HK-2 (cell line): Measurements from ENCODE around the gene AADACL4.

Experiments used
- DNase-seq: peaks from one replicate; pipeline ENCODE4 v3.0.0-alpha.2; 2018; ENCODE audit not compliant: unreplicated experiment

AADACL4 gene

GRCh38 chr1:12643785-12644184 lies at the start of gene AADACL4:
AADACL4 (plus strand) TSS chr1:12644085; CDS start chr1:12644547, 462 bp downstream.
- DNase-seq: no peak

GRCh38 chr1:12594490-12594889 lies 49.4 kb upstream of the AADACL4 start:
- DNase-seq: no peak

DNA sequence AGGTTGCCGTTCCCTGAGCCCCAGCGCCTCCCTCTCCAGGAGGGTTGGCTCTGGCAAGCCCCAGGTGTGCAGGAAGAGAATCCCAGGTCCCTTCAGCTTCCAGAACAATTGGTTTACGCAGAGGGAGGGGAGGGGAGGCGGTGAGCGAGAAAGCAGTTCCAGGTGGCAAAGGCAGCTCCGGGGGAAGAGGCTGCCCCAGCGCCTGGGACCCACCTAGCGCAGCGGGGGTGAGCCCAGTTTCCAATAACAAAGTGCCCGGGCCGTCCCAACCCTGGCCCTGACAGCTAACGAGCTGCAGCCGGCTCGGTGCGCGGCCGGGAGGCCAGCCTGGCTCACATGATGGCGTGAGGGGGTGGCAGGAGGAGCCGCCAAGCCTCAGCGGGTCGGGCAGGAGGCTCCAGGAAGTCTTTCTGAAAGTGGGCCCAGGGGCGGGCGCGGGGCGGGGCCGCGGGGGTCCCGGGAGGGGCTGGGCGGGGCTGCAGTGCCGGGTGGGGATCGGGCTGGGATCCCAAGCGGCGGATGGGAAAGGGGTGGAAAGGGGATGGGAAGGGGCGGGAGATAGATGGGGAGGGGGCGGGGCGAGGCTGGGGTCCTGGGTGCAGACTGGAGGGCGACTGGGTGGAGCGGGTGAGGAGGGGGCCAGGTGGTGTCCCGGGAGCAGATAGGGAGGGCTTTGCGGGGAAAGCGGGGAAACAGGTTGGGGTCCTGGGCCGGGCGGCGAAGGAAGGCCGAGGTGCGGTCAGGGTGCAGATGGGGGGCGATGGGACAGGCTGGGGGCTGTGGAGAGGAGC lies 48.7 kb upstream of the AADACL4 start:
- DNase-seq: peak; percentile 75

DNA sequence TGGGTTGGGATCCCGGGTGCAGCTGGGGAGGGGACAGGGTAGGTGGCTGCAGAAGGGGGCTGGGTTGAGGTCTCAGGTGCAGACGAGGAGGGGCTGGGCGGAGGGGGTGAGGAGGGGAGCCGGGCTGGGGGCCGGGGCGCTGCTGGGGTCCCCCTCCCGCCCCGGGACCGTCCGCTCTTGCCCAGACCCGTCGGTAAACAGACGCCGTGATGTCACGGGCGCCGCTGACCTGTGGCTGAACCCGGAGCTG lies 48.2 kb upstream of the AADACL4 start:
- DNase-seq: no peak

DNA sequence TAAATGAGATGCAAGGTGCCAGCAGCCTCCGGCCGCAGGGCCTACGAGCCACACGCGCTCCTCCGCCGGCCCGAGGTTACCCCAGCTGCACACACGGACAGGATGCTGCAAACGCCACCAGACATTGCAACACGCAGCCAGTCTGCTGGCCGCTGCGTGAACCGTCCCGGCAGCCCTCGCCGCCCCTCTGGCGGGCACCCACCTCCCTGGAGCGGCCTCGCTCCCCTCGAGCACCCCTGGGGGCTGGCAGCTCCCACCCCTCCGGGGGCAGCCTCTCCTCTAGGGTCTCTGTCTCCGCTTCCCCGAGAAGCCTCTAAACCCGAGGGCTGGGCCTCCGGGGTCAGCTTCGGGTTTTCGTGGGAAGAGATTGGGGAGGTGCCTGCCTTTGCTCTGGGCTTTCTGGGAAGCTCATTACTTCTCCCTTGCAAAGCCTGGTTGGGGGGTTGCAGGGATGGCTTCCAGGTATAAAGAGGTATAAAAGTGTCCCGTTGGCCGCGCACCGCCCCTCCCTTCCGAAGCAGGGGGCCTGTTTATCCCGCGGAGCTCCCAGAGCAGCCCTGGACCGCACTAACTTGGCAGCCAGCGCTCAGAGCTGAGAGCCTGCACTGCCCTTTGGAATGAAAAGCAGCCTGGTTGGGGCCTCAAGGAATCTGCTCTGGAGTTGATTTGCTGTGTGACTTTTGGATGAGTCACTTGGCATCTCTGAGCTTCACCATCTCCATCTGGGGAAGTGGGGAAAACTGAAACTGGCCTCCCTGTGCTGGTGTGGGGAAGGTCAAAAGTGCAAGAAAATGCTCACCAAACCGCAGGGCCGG lies 47.7 kb upstream of the AADACL4 start:
- DNase-seq: peak; percentile 83

GRCh38 chr1:12597792-12598191 lies 46.1 kb upstream of the AADACL4 start:
- no peak for DNase-seq

DNA sequence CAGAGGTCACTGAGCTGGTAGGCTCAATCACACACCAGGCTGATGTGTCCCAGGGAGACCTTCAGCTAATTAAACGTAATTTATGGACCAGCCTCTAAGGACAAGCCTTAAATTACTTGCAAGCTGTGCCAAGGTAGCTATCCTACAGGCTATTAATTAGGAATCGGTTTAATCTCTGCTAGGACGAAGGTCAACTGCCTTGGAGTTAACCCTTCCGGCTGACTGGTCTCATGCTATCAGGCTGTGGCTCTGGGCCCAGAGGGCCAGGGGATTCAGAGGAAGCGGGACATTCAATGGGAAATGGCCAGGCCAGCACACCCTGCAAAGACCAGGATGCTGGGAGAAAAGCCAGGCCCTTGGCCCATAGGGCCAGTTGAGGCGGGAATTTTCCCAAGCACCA lies 44.9 kb upstream of the AADACL4 start:
- DNase-seq: no peak

- no peak for DNase-seq
Measured at GRCh38 chr1:12599657-12600056, 44.2 kb upstream of the AADACL4 start.

- DNase-seq: no peak
Measured at GRCh38 chr1:12600335-12600734, 43.5 kb upstream of the AADACL4 start.

GRCh38 chr1:12600880-12601633 lies 42.8 kb upstream of the AADACL4 start:
- DNase-seq: peak; percentile 24

- DNase-seq: peak; percentile 89
Measured at GRCh38 chr1:12601700-12602658, 41.9 kb upstream of the AADACL4 start.

DNA sequence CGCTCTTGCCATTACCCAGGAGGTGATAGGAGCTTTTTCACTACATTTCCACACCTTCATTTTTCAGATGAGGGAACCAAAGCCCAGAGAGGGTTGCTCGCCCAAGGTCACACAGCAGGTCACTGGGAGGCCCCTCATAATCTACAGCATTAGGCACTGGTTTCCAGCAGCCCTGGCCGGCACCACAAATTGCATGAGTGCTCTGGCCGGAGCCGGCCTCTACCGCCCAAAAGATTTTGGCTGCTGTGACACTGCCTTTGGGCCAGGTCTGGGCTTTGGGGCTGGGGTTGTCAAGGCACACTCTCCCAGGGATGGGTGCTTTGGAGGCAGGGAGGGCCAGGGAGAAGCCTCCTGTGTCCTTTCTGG lies 41.2 kb upstream of the AADACL4 start:
- DNase-seq: no peak

GRCh38 chr1:12603224-12603623 lies 40.7 kb upstream of the AADACL4 start:
- no peak for DNase-seq

- peak; percentile 65 for DNase-seq
Measured at GRCh38 chr1:12604114-12604874, 39.6 kb upstream of the AADACL4 start.

DNA sequence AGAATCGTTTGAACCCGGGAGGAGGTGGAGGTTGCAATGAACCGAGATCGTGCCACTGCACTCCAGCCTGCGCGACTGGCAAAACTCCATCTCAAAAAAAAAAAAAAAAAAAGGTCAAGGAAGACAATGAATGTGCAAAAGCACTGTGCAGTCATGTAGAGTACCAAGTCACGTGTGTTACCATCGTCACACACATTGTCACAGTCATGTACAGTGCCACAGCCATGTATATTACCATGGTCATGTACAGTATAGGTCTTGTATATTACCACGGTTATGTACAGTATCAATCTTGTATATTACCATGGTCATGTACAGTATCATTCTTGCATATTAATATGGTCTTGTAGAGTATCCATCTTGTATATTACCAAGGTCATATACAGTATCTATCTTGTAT lies 38.9 kb upstream of the AADACL4 start:
- no peak for DNase-seq

DNA sequence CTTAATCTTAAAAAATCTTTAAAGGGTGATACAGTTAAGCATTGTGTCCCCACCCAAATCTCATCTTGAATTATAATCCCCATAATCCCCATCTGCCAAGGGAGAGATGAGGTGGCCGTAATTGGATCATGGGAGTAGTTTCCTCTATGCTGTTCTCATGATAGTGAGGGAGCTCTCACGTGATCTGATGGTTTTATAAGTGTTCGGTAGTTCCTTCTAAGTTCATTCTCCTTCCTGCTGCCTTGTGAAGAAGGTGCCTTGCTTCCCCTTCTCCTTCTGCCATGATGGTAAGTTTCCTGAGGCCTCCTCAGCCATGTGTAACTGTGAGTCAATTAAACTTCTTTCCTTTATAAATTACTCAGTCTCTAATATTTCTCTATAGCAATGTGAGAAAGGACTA lies 36.6 kb upstream of the AADACL4 start:
- no peak for DNase-seq

DNA sequence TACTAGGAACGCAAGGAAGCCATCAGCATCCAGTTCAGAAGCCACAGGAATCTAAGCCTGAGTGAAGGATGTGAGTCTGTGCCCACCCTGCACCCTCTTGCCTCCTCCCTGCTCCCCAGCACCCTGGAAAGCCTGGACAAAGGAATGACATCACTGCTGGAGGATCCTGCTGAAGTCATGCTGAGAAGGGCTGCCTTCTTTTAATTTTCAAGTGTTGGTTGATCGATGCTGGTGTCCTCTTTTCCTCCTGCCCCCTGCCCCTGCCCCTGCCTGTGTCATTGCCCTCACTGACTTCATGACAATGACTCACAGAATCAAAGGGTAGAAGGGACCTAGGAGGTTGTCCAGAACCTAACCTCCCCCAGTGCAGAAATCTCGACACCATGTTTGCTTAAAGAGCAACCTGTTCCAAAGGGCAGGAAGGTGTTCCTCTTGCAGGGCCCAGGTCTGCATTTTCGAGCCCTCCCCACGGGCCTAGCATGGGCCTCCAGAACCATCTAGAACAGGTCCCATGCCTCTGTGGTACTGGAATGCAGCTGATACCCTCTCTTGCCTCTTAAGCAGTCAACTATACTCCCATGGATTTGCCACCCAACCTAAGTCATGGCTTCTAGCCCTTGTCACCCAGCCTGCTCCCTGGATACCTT lies 35.5 kb upstream of the AADACL4 start:
- DNase-seq: no peak

GRCh38 chr1:12609469-12610003 lies 34.3 kb upstream of the AADACL4 start:
- DNase-seq: no peak

DNA sequence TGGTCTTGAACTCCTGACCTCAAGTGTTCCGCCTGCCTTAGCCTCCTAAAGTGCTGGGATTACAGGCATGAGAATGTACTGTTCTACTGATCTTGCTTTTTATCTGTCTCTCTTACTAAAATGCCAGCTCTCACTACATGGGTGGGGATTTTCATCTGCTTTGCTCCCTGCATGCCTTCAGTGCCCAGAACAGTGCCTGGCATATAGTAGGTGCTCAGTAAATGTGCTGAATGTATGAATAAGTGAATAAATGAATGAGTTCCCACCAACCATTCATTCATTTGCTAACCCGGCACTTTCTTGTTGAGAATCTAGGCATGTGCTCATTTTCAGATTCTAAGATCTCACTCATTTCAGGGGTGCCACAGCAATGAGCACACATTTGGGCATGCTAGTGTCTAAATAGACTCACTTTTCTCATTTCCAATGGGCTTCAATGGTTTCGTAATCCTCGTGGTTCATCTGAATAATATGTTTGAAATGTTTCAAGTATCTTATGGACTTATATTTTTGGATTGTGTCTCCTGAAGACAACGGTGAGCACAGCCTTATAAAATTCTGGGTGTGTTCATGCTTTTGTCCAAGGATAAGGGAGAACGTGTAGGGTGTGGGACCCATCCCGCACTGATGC lies 33.5 kb upstream of the AADACL4 start:
- no peak for DNase-seq

- DNase-seq: no peak
Measured at GRCh38 chr1:12610941-12611340, 32.9 kb upstream of the AADACL4 start.
